Esophagus (tissue), 2 donors: ENCODE data around the gene DGKZ. TPM values are rescaled to one million over a fixed set of nuclear protein-coding genes. Genes with fewer than 3 reads are reported as not detected.
"Not testable (repeated sequence)": the region's sequence is repeated elsewhere in the genome, so short reads cannot be mapped to it uniquely, and the experiment has no call there.

Experiments used
- H3K27ac ChIP-seq, 2 donors: one replicate each; pipeline ENCODE4 v1.5.1; 2013; ENCODE audit warnings: low read depth in 2 of 2, mild to moderate bottlenecking in 2 of 2, inconsistent platforms in 1 of 2, low read length in 1 of 2, moderate library complexity in 1 of 2
- H3K27me3 ChIP-seq, 2 donors: one replicate each; pipeline ENCODE4 v1.6.1; 2013; ENCODE audit warnings: low read length in 2 of 2, control low read depth in 1 of 2, mild to moderate bottlenecking in 1 of 2; ENCODE audit not compliant: insufficient read depth in 2 of 2, control insufficient read depth in 1 of 2
- H3K36me3 ChIP-seq, 2 donors: one replicate each; pipeline ENCODE4 v1.6.1; 2013; ENCODE audit warnings: low read length in 1 of 2; ENCODE audit not compliant: control insufficient read depth in 2 of 2, insufficient read depth in 2 of 2
- H3K4me1 ChIP-seq, 2 donors: one replicate each; pipeline ENCODE4 v1.6.1; 2013; ENCODE audit warnings: low read length in 1 of 2; ENCODE audit not compliant: control insufficient read depth in 2 of 2, insufficient read depth in 2 of 2
- H3K4me3 ChIP-seq, 2 donors: one replicate each; pipeline ENCODE4 v1.5.1; 2013; ENCODE audit warnings: low read length in 2 of 2, mild to moderate bottlenecking in 2 of 2, low read depth in 1 of 2, moderate library complexity in 1 of 2
- H3K9me3 ChIP-seq, 2 donors: one replicate each; pipeline ENCODE4 v1.6.1; 2013; ENCODE audit warnings: mild to moderate bottlenecking in 2 of 2, low read depth in 1 of 2, low read length in 1 of 2, moderate library complexity in 1 of 2; ENCODE audit not compliant: control insufficient read depth in 2 of 2, insufficient read depth in 1 of 2
- WGBS, 2 donors: extraction: QIAGEN DNeasy Blood & Tissue Kit; methylation state at CpG; one replicate each; pipeline ENCODE4 v1.1.7; 2013; 5-methylcytosine and 5-hydroxymethylcytosine counted together
- polyA plus RNA-seq, 2 donors: library from polyadenylated mRNA; stranded (reverse); fragments of 200-250 nt; gene quantifications; one replicate each; pipeline ENCODE4 v1.2.3, GENCODE V29; 2013
- donor health status: healthy with polysubstance abuse.
- donor health status: Bipolar disorder and iron deficiency.

The DGKZ gene
- 10 to 100 TPM; 27.3 to 36.6 TPM for polyA plus RNA-seq

DNA sequence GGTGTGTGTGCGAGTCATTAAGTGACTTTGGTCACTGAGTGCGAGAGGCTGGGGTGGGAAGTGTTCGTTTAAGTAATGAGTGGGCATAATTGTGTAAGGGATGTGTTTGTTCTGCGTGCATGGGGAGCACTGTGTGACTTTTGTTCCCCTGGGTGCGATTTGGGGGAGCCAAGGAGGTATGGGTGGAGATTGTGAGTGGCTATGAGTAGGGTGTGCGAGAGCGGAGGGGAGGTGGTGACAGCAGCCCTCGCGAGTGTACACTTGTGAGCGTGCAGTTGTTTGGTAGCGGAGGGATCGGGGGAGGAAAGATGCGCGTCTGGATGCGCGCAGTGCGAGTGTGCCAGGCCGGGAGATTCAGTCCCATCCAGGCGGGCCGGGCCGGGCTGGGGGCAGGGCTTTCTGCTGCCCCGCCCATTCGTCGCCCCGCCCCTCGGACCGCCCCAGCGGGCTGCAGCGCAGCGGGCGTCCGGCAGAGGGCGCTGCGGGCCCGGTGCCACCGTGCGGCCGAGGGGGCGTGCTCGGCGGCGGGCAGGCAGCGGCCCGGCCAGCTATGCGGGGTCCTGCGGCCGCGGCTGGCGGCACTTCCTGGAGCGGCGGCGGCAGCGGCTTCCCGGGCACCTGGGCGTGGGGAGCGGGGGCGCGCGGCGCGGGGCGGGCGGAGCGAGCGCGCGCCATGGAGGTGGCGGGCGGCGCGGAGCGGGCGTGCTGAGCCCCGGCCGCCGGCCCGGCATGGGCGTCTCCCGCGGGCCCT is at the start of gene DGKZ:
DGKZ (plus strand) TSS at position 578 of the 751 bp plus-strand sequence. CDS start 197 bp downstream, outside the sequence.
- H3K27ac ChIP-seq: peak within 1 kb of the TSS; percentile 40 to 72
- H3K9me3 ChIP-seq: no peaks in the 10 kb centered on the region
- H3K36me3 ChIP-seq: no peaks in the 10 kb centered on the region
- WGBS, 2 donors: 5 to 13% methylated on average over 37 to 80 of the region's 80 CpGs
- peaks cover 2 to 30% of the 10 kb centered on the region in 2 donors for H3K4me1 ChIP-seq
- H3K27me3 ChIP-seq: no peaks in the 10 kb centered on the region
- peak within 1 kb of the TSS; percentile 71 to 84 for H3K4me3 ChIP-seq

- Histone ChIP-seq H3K4me1 (peaks cover 3 to 11% of the 10 kb centered on the region in 2 donors), H3K27ac (no peak overlapping the region), H3K4me3 (no peak overlapping the region), H3K9me3 (no peaks in the 10 kb centered on the region), H3K36me3 (no peaks in the 10 kb centered on the region), H3K27me3 (no peaks in the 10 kb centered on the region)
- 47 to 59% methylated on average over 8 of the region's 8 CpGs for WGBS, 2 donors
These were observed 48.4 kb upstream of the DGKZ start for GRCh38 chr11:46298699-46299433.

DNA sequence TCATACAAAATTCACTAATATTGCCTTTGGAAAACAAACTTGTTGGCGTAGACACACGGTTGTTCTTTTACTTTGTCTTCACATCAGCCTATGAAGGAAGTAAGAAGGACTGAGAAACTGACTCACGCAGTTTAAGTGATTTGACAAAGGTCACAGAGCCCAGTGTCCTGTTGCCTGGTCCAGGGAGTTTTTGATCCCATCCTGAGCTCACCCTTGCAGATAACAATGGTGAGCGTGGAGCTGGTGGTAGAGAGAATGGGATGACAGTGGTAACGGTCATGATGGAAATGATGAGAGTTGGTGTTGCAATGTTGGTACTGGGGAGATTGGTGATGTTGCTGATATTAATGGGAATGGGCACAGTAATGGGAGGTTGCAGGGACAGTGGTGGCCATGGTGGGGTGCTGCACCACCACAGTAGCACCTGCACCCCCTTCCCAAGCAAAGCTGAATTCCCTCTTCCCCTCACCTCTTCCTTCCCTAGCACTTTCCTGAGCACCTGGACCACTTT is 47.8 kb upstream of the DGKZ start:
- Histone ChIP-seq H3K27me3 (no peaks in the 10 kb centered on the region), H3K27ac (no peak overlapping the region), H3K4me3 (no peak overlapping the region), H3K4me1 (peaks cover 3 to 11% of the 10 kb centered on the region in 2 donors), H3K36me3 (no peaks in the 10 kb centered on the region), H3K9me3 (no peaks in the 10 kb centered on the region)
- WGBS, 2 donors: 75 to 76% methylated on average over 5 of the region's 5 CpGs

DNA sequence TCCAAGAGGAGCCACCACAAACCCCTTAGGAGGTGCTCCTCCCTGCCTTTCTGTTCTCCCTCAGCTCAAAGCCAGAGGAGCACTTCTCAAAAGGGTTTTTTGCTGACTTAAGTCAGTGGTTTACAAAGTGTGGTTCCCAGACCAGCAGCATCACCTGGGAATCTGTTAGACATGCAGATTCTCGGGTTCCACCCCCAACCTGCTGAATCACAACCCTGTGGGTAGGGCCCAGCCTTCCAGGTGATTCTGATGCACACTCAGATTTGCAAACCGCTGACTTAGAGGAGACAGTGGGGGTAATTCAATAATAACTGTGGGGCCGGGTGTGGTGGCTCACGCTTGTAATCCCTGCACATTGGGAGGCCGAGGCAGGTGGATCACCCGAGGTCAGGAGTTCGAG is 47.0 kb upstream of the DGKZ start:
- Histone ChIP-seq H3K36me3 (no peaks in the 10 kb centered on the region), H3K9me3 (no peaks in the 10 kb centered on the region), H3K27me3 (no peaks in the 10 kb centered on the region), H3K4me3 (no peak overlapping the region), H3K4me1 (peaks cover under 1 to 10% of the 10 kb centered on the region in 2 donors), H3K27ac (no peak overlapping the region)
- WGBS, 2 donors: 85 to 93% methylated on average over 7 of the region's 7 CpGs

DNA sequence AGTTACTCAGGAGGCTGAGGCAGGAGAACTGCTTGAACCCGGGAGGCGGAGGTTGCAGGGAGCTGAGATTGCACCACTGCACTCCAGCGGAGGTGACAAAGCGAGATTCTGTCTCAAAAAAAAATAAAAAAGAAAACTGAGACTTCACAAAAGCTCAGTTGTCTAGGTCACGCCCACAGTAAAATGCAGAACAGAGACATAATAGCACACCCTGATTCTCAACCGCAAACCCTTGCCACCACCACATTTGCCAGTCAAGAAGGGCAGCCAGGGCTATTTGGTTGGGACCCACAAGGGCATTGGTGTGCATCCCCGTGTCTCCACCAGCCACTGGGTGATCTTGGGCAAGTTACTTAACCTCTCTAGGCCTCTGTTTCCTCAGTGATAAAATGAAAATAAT is 44.4 kb upstream of the DGKZ start:
- no peak overlapping the region for H3K4me3 ChIP-seq
- no peaks in the 10 kb centered on the region for H3K27me3 ChIP-seq
- no peaks in the 10 kb centered on the region for H3K9me3 ChIP-seq
- 84% methylated on average over 7 of the region's 7 CpGs for WGBS, 2 donors
- no peaks in the 10 kb centered on the region for H3K36me3 ChIP-seq
- H3K4me1 ChIP-seq: peaks cover 0 to 3% of the 10 kb centered on the region in 2 donors
- no peak overlapping the region for H3K27ac ChIP-seq

- not testable (repeated sequence) for H3K4me1 ChIP-seq, H3K9me3 ChIP-seq, H3K36me3 ChIP-seq, H3K4me3 ChIP-seq, H3K27me3 ChIP-seq, H3K27ac ChIP-seq
- WGBS, 2 donors: 90 to 91% methylated on average over 12 of the region's 12 CpGs
These were observed 43.2 kb upstream of the DGKZ start for GRCh38 chr11:46304036-46304435.

- no peaks in the 10 kb centered on the region for H3K9me3 ChIP-seq
- no peak overlapping the region for H3K27ac ChIP-seq
- H3K36me3 ChIP-seq: no peaks in the 10 kb centered on the region
- no peak overlapping the region for H3K4me3 ChIP-seq
- peaks cover under 1 to 2% of the 10 kb centered on the region in 2 donors for H3K4me1 ChIP-seq
- 90 to 94% methylated on average over 10 of the region's 10 CpGs for WGBS, 2 donors
- no peaks in the 10 kb centered on the region for H3K27me3 ChIP-seq
These were observed 42.6 kb upstream of the DGKZ start for GRCh38 chr11:46304605-46305179.

DNA sequence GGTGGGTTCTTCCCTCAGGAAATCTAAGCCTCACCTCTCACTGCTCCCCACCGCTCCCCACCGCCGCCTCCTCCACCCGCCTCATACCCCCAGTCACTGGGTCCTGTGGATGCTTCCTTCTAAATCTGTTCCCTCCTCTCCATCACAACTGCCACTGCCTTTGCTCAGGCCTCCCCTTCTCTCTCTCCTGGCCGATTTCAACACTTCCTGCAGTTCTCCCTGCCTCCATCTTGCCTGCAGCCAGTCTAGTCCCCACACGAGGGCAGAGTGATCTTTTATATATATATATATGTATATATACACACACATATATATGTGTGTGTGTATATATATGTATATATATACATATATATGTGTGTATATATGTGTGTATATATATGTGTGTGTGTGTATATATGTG is 42.0 kb upstream of the DGKZ start:
- Histone ChIP-seq H3K9me3 (no peaks in the 10 kb centered on the region), H3K4me3 (no peak overlapping the region), H3K27me3 (no peaks in the 10 kb centered on the region), H3K4me1 (peaks cover 0 to 2% of the 10 kb centered on the region in 2 donors), H3K27ac (no peak overlapping the region), H3K36me3 (no peaks in the 10 kb centered on the region)
- 69 to 71% methylated on average over 6 of the region's 6 CpGs for WGBS, 2 donors

- Histone ChIP-seq H3K9me3 (no peaks in the 10 kb centered on the region), H3K27ac (no peak overlapping the region), H3K4me1 (peaks cover 0 to 2% of the 10 kb centered on the region in 2 donors), H3K27me3 (no peaks in the 10 kb centered on the region), H3K4me3 (no peak overlapping the region), H3K36me3 (no peaks in the 10 kb centered on the region)
- 79 to 81% methylated on average over 5 of the region's 5 CpGs for WGBS, 2 donors
These were observed 40.9 kb upstream of the DGKZ start for GRCh38 chr11:46306296-46306853.
